NCI-H146 treated with DMSO at 0.1 percent for 48 hours (cell line): Measurements from ENCODE around the gene PTP4A1.
"Not testable (repeated sequence)": the region's sequence is repeated elsewhere in the genome, so short reads cannot be mapped to it uniquely, and the experiment has no call there.

Experiments used
- DNase-seq: peaks from one replicate; lab custom pipeline; 2025; ENCODE audit not compliant: unreplicated experiment; lab: John Stamatoyannopoulos, UW

Gene PTP4A1

GRCh38 chr6:63581355-63582013 lies 9.2 kb downstream of the PTP4A1 start:
- no peak for DNase-seq

- DNase-seq = no peak
Observed at GRCh38 chr6:63582579-63583231, 10.4 kb downstream of the PTP4A1 start.

- DNase-seq = no peak
Observed at GRCh38 chr6:63584125-63584514, 11.8 kb downstream of the PTP4A1 start.

- DNase-seq = no peak
Observed at GRCh38 chr6:63584566-63584965, 12.3 kb downstream of the PTP4A1 start.

GRCh38 chr6:63585652-63586051 lies 13.4 kb downstream of the PTP4A1 start:
- not testable (repeated sequence) for DNase-seq

GRCh38 chr6:63589952-63590411 lies 17.7 kb downstream of the PTP4A1 start:
- peak; percentile 45 for DNase-seq

GRCh38 chr6:63592886-63593285 lies 20.6 kb downstream of the PTP4A1 start:
- no peak for DNase-seq

GRCh38 chr6:63597141-63598048 lies 25.1 kb downstream of the PTP4A1 start:
- DNase-seq = no peak

GRCh38 chr6:63598049-63599036 lies 26.1 kb downstream of the PTP4A1 start:
- peak; percentile 86 for DNase-seq

GRCh38 chr6:63599243-63599642 lies 27.0 kb downstream of the PTP4A1 start:
- DNase-seq = no peak

- DNase-seq = no peak
Observed at GRCh38 chr6:63600136-63600535, 27.9 kb downstream of the PTP4A1 start.

GRCh38 chr6:63609231-63609630 lies 37.0 kb downstream of the PTP4A1 start:
- DNase-seq = no peak

- DNase-seq = no peak
Observed at GRCh38 chr6:63610944-63611343, 38.7 kb downstream of the PTP4A1 start.

- no peak for DNase-seq
Observed at GRCh38 chr6:63611560-63611959, 39.3 kb downstream of the PTP4A1 start.

- no peak for DNase-seq
Observed at GRCh38 chr6:63615590-63615989, 43.3 kb downstream of the PTP4A1 start.
